MM.1S (cell line): ENCODE measurements around the gene CFAP57.
"Not testable (repeated sequence)": the region's sequence is repeated elsewhere in the genome, so short reads cannot be mapped to it uniquely, and the experiment has no call there.

Source experiments
- DNase-seq: peaks from one replicate; pipeline ENCODE4 v3.0.0-alpha.2; 2015
- H2AFZ ChIP-seq: fragments of 300-600 bp; sonication (generic); 2 replicates; pipeline ENCODE4 v1.6.0; 2016; ENCODE audit warnings: antibody characterized with exemption, low read length
- H3F3A ChIP-seq: fragments of 300-600 bp; sonication (generic); 2 replicates; pipeline ENCODE4 v1.6.1; 2016; ENCODE audit warnings: mild to moderate bottlenecking, antibody characterized with exemption, low read length, moderate library complexity, mixed read lengths; ENCODE audit not compliant: insufficient read depth
- H3K27ac ChIP-seq: fragments of 300-600 bp; sonication (generic); 2 replicates; pipeline ENCODE4 v1.5.1; 2016; ENCODE audit warnings: mild to moderate bottlenecking, low read length
- H3K27me3 ChIP-seq: fragments of 300-600 bp; sonication (generic); replicated peaks from 2 replicates; pipeline ENCODE4 v1.6.0; 2016; ENCODE audit warnings: low read length; ENCODE audit not compliant: insufficient read depth
- H3K36me3 ChIP-seq: fragments of 300-600 bp; sonication (generic); replicated peaks from 2 replicates; pipeline ENCODE4 v1.6.1; 2016; ENCODE audit warnings: mild to moderate bottlenecking, low read length, mixed read lengths; ENCODE audit not compliant: insufficient read depth
- H3K4me1 ChIP-seq: fragments of 300-600 bp; sonication (generic); 2 replicates; pipeline ENCODE4 v1.6.1; 2016; ENCODE audit warnings: low read length, mixed read lengths
- H3K4me2 ChIP-seq: fragments of 300-600 bp; sonication (generic); 2 replicates; pipeline ENCODE4 v1.6.0; 2016; ENCODE audit warnings: low read depth, low read length
- H3K4me3 ChIP-seq: fragments of 300-600 bp; sonication (generic); 2 replicates; pipeline ENCODE4 v1.5.1; 2016; ENCODE audit warnings: low read length, mixed read lengths
- H3K79me2 ChIP-seq: fragments of 300-600 bp; sonication (generic); 2 replicates; pipeline ENCODE4 v1.6.1; 2016; ENCODE audit warnings: mixed run types, low read length, mixed read lengths
- H3K9ac ChIP-seq: fragments of 300-600 bp; sonication (generic); 2 replicates; pipeline ENCODE4 v1.6.1; 2016; ENCODE audit warnings: low read length, mixed read lengths
- H3K9me2 ChIP-seq: fragments of 300-600 bp; sonication (generic); replicated peaks from 2 replicates; pipeline ENCODE4 v1.6.1; 2016; ENCODE audit warnings: mild to moderate bottlenecking, low read length, mixed read lengths; ENCODE audit not compliant: insufficient read depth
- H3K9me3 ChIP-seq: fragments of 300-600 bp; sonication (generic); replicated peaks from 2 replicates; pipeline ENCODE4 v1.6.1; 2016; ENCODE audit warnings: mild to moderate bottlenecking, low read length, mixed read lengths; ENCODE audit not compliant: insufficient read depth
- H4K20me1 ChIP-seq: fragments of 300-600 bp; sonication (generic); 2 replicates; pipeline ENCODE4 v1.6.1; 2016; ENCODE audit warnings: mild to moderate bottlenecking, low read length, moderate library complexity, mixed read lengths; ENCODE audit not compliant: insufficient read depth
- EZH2 ChIP-seq: fragments of 300-600 bp; sonication (generic); optimal IDR thresholded peaks from 2 replicates; pipeline ENCODE3; 2017; ENCODE audit warnings: low read depth, mild to moderate bottlenecking, antibody characterized with exemption, low read length, mixed read lengths
- EZH2phosphoT487 ChIP-seq: fragments of 300-600 bp; sonication (generic); IDR thresholded peaks from 2 replicates; pipeline ENCODE4 v1.6.1; 2018; ENCODE audit warnings: antibody characterized with exemption, low read length
- TF ChIP-seq, protein P1 (sequence below): fragments of 300-600 bp; sonication (generic); IDR thresholded peaks from 2 replicates; pipeline ENCODE4 v1.5.1; 2016; ENCODE audit warnings: antibody characterized with exemption, low read length, mixed read lengths

The CFAP57 gene

DNA sequence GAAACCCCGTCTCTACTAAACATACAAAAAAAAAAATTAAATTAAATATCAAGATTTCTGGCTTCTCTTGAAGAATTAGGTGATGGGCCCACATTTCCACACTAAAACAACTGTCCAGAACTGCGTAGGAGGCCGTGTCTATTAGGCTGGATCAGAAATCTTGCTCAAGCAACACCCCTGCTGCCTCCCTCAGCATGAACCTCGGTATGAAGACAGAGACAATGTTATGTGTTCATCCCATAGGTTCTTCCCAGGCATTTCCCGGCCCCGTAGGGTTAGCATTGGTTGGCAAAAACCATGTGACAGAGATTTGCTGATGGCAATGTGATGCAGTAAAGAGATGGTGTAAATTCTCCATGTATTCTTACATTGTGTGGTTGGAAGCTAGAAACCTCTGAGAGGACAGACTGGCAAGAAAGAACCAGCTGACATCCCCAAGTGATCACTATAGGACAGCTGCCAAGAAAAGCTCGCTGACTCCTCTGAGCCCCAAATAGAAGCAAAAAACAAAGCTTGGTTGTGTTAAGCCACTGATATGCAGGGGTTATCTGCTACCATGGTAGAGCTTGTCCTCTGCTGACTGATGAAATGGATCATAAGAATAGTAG is 34.6 kb upstream of the CFAP57 start:
- Histone ChIP-seq H4K20me1 (no peaks in the 10 kb centered on the region), H3K27me3 (no peaks in the 10 kb centered on the region), H2AFZ (no peak overlapping the region), H3K9me3 (no peaks in the 10 kb centered on the region), H3K9ac (no peak overlapping the region), H3K4me1 (no peaks in the 10 kb centered on the region), H3K4me3 (no peak overlapping the region), H3K9me2 (no peaks in the 10 kb centered on the region), H3K79me2 (no peaks in the 10 kb centered on the region), H3K4me2 (no peak overlapping the region), H3F3A (no peaks in the 10 kb centered on the region), H3K36me3 (no peaks in the 10 kb centered on the region), H3K27ac (no peak overlapping the region)
- TF ChIP-seq, protein P1, sequence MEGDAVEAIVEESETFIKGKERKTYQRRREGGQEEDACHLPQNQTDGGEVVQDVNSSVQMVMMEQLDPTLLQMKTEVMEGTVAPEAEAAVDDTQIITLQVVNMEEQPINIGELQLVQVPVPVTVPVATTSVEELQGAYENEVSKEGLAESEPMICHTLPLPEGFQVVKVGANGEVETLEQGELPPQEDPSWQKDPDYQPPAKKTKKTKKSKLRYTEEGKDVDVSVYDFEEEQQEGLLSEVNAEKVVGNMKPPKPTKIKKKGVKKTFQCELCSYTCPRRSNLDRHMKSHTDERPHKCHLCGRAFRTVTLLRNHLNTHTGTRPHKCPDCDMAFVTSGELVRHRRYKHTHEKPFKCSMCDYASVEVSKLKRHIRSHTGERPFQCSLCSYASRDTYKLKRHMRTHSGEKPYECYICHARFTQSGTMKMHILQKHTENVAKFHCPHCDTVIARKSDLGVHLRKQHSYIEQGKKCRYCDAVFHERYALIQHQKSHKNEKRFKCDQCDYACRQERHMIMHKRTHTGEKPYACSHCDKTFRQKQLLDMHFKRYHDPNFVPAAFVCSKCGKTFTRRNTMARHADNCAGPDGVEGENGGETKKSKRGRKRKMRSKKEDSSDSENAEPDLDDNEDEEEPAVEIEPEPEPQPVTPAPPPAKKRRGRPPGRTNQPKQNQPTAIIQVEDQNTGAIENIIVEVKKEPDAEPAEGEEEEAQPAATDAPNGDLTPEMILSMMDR = no peak
- TF ChIP-seq EZH2phosphoT487 (no peak), EZH2 (no peak)
- no peak for DNase-seq

- not testable (repeated sequence) for H3K9ac ChIP-seq, H3K36me3 ChIP-seq, H3K27ac ChIP-seq, H2AFZ ChIP-seq, H3K4me1 ChIP-seq, H3K27me3 ChIP-seq, H3F3A ChIP-seq, DNase-seq, H3K79me2 ChIP-seq, H3K4me2 ChIP-seq, H3K9me2 ChIP-seq, H4K20me1 ChIP-seq, H3K9me3 ChIP-seq, H3K4me3 ChIP-seq
Measured at GRCh38 chr1:43139295-43139694, 32.8 kb upstream of the CFAP57 start.

- H3K4me2 ChIP-seq = no peak overlapping the region
- no peaks in the 10 kb centered on the region for H3K4me1 ChIP-seq
- H3K9me3 ChIP-seq = no peaks in the 10 kb centered on the region
- H4K20me1 ChIP-seq = no peaks in the 10 kb centered on the region
- no peak overlapping the region for H3K4me3 ChIP-seq
- H2AFZ ChIP-seq = no peak overlapping the region
- no peak overlapping the region for H3K27ac ChIP-seq
- H3F3A ChIP-seq = no peaks in the 10 kb centered on the region
- DNase-seq = no peak
- no peak for TF ChIP-seq EZH2
- TF ChIP-seq EZH2phosphoT487 = no peak
- TF ChIP-seq, protein P1 = no peak
- H3K9ac ChIP-seq = no peak overlapping the region
- no peaks in the 10 kb centered on the region for H3K79me2 ChIP-seq
- no peaks in the 10 kb centered on the region for H3K36me3 ChIP-seq
- no peaks in the 10 kb centered on the region for H3K9me2 ChIP-seq
- H3K27me3 ChIP-seq = no peaks in the 10 kb centered on the region
Measured at GRCh38 chr1:43140010-43140409, 32.1 kb upstream of the CFAP57 start.

DNA sequence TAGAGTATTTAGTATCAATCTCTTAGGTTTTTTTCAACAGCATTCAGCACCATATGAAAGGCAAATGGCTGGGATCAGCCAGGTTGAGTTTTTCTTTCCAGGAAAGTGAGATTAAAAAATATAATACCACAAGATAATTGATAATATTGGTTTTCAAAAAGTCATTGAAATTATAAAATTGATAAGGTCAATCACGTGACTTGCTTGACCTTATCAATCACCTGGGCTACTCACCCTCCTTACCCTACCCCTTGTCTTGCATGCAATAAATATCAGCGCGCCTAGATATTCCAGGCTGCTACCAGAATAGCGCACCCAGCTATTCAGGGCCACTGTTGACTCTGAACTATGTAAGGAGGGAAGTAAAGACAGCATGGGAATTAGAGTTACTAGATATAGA is 31.5 kb upstream of the CFAP57 start:
- Histone ChIP-seq H3K36me3 (no peaks in the 10 kb centered on the region), H3K4me1 (no peaks in the 10 kb centered on the region), H3K9me3 (no peaks in the 10 kb centered on the region), H4K20me1 (no peaks in the 10 kb centered on the region), H3K4me3 (no peak overlapping the region), H3K9me2 (no peaks in the 10 kb centered on the region), H3K79me2 (no peaks in the 10 kb centered on the region), H3K27me3 (no peaks in the 10 kb centered on the region), H2AFZ (no peak overlapping the region), H3K4me2 (no peak overlapping the region), H3K27ac (no peak overlapping the region), H3K9ac (no peak overlapping the region), H3F3A (no peaks in the 10 kb centered on the region)
- TF ChIP-seq, protein P1 = no peak
- TF ChIP-seq EZH2phosphoT487 = no peak
- no peak for TF ChIP-seq EZH2
- DNase-seq = no peak
